LNCAP (cell line): ENCODE measurements around the gene RBBP8.

Experiments
- TF ChIP-seq, protein P1 (sequence below): fragments of 450-650 bp; IDR thresholded peaks from 2 replicates; pipeline ENCODE4 v1.5.1; 2017; ENCODE audit warnings: mild to moderate bottlenecking

RBBP8 gene

GRCh38 chr18:22971038-22971437, 37.9 kb downstream of the RBBP8 start:
- TF ChIP-seq, protein P1, sequence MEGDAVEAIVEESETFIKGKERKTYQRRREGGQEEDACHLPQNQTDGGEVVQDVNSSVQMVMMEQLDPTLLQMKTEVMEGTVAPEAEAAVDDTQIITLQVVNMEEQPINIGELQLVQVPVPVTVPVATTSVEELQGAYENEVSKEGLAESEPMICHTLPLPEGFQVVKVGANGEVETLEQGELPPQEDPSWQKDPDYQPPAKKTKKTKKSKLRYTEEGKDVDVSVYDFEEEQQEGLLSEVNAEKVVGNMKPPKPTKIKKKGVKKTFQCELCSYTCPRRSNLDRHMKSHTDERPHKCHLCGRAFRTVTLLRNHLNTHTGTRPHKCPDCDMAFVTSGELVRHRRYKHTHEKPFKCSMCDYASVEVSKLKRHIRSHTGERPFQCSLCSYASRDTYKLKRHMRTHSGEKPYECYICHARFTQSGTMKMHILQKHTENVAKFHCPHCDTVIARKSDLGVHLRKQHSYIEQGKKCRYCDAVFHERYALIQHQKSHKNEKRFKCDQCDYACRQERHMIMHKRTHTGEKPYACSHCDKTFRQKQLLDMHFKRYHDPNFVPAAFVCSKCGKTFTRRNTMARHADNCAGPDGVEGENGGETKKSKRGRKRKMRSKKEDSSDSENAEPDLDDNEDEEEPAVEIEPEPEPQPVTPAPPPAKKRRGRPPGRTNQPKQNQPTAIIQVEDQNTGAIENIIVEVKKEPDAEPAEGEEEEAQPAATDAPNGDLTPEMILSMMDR: no peak

DNA sequence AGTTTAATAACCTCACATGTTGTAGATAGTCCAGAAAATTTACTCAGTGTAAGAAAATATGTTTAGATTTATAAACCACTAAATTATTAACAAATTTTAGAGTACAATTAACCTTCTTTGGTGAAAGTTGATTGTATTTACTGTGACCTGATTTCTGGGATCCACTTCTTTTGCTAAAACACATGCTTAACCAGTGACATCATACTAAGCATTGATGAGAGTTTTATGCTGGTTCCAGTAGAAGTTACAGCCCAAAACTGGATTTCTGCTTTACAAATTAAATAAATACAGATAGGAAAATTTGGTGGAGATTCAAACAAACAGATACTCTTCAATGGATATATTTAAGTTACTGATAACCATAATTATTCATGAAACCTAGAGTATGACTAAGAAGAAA, 40.9 kb downstream of the RBBP8 start:
- TF ChIP-seq, protein P1: no peak

- TF ChIP-seq, protein P1: no peak
These were observed 41.6 kb downstream of the RBBP8 start for GRCh38 chr18:22974707-22975106.

DNA sequence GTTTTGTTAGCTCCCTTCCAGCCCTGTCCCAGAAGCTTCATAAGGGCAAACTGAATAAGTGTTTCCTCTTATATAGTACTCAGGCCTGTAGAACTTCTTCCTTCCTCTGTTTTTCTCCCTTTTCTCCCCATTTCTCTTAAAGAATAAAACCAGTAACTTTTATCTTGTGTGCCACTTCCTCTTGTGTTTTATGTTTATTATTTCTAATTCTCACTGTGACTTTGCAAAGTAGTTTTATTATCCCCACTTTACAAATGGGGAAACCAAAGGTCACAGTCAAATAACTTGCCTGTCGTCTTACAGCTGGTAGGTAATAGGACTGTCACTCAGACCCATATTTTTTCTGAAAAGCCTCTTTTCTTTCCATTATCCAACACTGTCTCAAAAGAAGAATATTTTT, 42.4 kb downstream of the RBBP8 start:
- TF ChIP-seq, protein P1: no peak

GRCh38 chr18:22977847-22978701, 44.9 kb downstream of the RBBP8 start:
- TF ChIP-seq, protein P1: no peak

- TF ChIP-seq, protein P1: no peak
These were observed 47.3 kb downstream of the RBBP8 start for GRCh38 chr18:22980394-22980793.

DNA sequence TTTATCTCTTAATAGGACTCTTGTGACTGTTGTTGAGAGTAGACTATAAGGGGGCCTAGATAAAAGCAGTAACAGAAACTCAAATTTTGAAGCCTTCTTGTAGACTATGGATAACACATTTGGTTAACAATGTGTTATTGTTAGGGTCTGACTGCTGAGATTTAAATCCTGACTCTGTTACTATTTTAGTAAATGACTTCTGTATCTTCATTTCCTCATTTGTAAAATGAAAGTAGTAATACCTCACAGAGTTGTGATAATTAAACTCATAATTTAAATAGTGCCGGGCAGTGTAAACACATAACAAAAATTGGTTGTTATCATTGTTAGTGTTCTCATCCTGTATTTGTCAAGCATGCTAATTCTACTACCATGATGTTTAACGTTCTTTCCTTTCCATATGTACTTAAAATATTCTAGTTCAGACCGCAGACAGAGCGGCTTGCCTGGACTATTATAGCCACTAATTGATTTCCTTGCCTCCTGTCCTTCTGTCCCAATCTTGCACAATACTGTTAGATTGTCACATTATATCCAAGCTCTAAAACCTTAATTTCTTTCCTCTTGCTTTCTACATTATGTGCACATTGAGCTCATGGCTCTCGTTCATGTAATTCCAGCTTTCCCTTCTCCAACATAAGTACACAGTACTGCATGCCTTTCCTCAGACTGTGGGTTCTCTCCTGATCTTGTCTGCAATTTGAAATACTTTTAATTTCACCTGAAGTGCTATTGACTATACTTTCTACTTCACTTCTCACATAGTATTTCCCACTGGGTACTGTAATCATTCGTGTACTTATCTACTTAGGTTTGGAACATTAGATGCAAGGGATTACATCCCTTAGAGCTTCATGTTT, 48.4 kb downstream of the RBBP8 start:
- TF ChIP-seq, protein P1: no peak
